Hematopoietic multipotent progenitor cell treated with erythropoietin and hydrocortisone succinate and interleukin-3 and kit ligand, for 6 days (in vitro differentiated cells): ENCODE results near the gene FRMD4B.

Experiments used
- DNase-seq: peaks from one replicate; pipeline ENCODE4 v3.0.0-alpha.2; 2015

The FRMD4B gene

GRCh38 chr3:69197455-69197854 lies 188.4 kb downstream of the FRMD4B start:
- DNase-seq = no peak

- DNase-seq = no peak
These were observed 189.0 kb downstream of the FRMD4B start for GRCh38 chr3:69196876-69197275.

DNA sequence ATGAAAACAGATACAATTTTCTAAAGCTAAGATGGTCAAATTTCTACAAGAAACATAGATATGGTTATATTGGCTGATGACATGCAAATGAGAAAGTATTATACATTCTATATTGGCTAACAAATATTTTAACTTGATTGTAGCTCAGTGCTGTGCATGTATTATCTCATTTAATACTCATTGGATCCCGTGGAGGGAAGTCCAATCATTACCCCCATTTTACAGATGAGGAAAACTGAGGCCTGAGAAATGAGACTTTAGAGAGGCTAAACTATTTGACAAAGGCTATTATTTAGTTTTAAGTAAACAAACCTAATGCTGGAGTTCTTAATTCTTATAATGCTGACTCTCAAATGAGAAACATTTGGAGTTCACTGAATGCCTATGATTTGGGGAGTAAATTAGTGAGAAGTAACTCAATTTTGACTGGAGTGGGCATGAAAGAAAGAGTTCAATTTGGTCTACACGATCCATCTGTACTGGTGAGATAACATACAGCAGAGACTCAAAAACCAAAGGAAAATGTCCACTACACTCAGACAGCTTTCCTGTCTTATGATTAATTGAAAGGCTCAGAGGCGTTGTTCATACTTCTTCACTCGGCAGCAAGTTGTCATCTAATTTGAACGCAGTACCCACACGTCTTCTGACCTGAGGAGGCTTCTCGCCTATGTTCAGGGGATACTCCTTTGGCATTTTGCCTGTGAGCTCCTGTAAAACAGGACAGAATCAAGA lies 191.3 kb downstream of the FRMD4B start:
- DNase-seq = peak; percentile 18

- DNase-seq = no peak
These were observed 192.1 kb downstream of the FRMD4B start for GRCh38 chr3:69193749-69194148.

DNA sequence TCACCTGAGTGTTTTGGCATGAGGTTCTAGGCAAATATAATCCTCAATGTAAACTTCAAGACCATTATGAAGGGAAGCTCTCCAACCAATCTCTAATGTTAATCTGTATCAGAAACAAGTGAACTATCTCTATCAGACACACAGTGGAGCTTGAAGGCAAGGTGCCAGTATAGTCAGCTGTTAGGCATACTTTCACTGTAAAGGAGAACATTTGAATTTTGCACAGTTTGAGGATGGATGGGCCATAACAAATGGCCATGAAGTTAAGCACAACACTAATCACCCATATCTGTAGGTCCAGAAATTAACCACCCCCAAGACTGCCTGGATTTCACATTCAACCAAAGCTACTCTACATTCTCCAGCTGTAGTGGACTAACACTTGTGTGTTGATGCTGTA lies 194.4 kb downstream of the FRMD4B start:
- DNase-seq = peak; percentile 17

- no peak for DNase-seq
These were observed 196.4 kb downstream of the FRMD4B start for GRCh38 chr3:69189487-69189886.

DNA sequence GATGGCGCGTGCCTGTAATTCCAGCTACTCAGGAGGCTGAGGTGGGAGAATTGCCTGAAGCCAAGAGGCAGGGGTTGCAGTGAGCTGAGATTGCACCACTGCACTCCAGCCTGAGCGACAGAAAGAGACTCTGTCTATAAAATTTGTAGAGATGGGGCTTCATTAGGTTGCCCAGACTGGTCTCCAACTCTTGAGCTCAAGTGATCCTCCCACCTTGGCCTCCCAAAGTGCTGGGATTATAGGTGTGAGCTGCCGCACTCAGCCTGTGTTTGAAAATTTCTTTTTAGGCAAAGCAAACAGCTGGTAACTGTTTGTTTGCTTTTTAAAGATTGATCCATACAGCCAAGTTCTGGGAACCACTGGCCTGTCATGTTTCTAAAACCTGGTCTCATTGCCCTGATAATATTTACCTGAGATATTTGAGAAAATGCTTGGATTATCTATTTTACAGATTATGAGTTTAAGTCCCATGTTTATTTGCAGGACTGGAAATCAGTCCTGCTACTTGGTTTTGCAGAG lies 199.3 kb downstream of the FRMD4B start:
- no peak for DNase-seq

DNA sequence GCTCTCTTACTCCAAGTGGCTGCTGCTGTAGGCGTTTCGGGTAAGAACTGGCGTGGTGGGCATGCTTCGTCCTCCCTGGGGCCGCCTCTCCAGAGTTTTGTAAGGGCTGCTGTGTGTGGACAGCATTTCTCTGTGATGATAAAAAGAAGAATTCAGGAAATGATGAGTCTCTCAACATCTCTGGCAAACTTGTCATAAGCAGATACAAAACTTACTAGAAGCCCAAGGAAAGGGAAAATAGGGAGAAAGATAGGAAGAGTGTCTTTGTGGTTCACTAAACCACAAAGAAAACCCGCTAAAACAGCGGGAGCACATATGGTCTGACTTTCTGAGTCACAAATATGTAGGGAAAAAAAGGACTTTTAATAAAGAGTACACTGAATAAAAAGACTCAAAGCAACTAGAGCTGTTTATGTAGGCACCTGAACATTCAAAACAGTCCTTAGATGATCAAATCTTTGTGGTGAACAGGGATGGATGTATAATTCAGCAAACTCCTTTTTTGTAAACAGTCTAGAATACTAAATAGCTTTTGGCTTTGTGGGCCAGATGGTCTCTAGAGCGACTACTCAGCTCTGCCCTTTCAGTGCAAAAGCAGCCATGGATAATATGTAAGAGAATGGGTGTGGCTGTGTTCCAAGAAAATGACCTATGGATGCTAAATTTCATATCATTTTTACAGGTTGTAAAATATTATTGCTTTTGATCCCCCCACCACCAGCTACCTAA lies 203.1 kb downstream of the FRMD4B start:
- no peak for DNase-seq

GRCh38 chr3:69181592-69182211 lies 204.2 kb downstream of the FRMD4B start:
- DNase-seq = no peak

DNA sequence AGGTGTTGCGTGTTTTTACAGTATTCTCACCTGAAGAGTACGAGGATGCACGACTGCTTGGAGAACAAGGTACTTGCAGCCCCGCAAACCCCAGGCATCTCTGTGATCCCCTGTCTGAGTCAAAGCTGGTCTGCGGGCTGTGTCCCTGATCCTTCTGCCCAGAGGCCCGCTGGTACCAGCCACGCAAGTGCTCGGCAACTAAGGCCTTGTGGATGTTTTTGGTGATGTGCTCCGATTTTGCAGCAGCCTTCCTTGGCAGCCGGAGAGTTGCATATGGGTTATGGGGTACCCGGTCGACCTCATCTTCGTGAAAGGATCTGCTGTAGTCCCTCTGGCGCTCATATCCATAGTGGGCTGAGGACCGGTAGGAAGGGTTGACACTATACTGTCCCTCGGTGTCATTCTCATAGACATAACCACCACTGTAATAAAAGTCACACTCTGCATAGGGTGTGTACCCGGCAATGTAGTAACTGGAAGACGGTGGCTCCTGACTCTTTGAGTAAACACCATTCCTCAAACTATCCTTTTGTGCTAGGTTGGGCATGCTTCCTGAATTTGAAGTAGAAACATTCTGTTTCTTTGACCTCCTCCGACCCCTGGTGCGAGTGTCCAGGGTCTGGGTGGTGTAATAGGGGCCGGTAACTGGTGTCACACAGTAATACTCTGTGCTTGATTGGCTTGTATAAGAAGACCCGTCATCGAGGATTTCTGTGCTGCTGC lies 204.9 kb downstream of the FRMD4B start:
- no peak for DNase-seq

DNA sequence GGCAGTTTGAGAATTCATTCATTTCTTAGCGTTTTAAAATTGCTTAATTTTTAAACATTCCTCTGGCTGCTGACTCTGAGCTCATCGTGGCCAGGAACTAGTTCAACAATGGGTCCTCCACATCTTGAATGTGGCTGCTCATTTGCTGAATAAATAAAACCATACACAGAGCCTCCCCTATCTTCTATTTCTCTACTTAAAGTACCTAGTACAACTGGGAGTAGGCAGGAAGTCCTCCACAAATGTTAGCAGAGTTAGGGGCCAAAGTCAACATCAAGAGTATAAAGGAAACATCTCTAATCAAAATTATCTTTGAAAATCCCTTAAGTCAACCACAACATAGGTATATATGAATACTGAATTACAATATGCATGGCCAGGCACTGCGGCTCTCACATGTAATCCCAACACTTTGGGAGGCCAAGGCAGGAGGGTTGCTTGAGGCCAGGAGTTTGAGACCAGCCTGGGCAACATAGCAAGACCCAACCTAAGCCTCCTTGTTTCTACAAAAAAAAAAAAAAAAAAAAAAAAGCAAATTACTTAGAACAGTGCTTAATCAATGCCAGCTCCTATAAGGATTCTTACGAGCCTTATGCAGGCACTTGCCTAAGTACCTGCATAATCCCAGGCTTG lies 206.0 kb downstream of the FRMD4B start:
- no peak for DNase-seq

- DNase-seq = no peak
These were observed 206.8 kb downstream of the FRMD4B start for GRCh38 chr3:69178838-69179739.

GRCh38 chr3:69178082-69178481 lies 207.8 kb downstream of the FRMD4B start:
- DNase-seq = no peak

DNA sequence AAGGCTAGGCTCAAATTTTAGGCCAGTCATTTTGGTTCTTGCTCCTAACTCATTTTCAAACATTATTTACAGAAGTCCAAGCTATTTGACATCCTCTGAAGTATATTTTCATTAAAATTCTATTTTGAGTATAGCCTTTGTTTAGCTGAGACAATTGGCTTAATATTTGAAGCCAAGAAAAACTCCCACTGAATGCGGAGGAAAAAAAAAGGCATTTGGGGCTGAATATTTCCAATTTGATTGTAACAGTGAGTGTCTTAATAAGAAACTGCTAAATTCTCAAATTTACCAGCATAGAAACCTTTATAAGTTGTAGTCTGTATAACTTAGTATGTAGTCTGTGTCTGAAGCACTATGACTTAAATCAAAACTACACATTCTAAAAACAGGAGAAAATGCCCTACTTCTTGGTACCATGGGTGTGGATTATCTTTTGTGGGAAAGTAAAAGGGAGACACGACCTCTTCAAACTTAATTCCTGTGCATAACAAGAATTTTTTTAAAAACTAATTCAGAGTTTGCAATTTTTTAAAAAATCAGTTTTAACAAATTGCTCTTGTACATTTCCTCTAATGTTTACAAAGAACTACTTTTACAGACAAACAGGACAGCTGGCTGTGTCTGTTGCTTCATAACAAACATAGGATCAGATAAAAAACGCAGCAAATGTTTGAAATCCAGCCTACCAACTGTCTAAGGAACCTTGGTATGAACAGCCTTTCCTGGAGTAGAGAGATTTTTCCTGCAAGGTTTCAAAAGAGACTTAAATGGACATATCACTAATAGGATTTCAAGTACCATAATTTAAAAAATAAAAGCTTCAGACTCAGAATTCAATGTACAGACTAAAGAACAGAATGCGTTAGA lies 210.8 kb downstream of the FRMD4B start:
- no peak for DNase-seq

GRCh38 chr3:69174445-69174844 lies 211.4 kb downstream of the FRMD4B start:
- no peak for DNase-seq

GRCh38 chr3:69172058-69172457 lies 213.8 kb downstream of the FRMD4B start:
- no peak for DNase-seq

DNA sequence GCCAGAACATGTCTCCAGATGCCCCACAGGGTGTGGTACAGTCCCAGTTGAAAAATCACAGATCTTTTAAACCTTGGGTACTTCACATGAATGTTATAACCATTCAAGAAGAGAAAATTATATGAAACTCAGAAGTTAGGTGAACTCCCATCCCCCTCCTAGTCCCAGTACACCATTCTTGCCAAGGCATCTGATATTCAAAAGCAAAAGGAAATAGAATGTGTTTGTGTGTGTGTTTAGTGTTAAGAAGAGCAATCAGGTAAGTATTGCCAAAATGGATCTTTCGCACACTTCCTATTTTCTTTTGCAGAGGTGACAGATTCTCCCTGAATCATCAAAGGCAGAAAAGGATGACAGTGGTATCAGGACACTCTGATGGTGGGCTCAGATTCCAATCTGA lies 219.4 kb downstream of the FRMD4B start:
- DNase-seq = no peak

DNA sequence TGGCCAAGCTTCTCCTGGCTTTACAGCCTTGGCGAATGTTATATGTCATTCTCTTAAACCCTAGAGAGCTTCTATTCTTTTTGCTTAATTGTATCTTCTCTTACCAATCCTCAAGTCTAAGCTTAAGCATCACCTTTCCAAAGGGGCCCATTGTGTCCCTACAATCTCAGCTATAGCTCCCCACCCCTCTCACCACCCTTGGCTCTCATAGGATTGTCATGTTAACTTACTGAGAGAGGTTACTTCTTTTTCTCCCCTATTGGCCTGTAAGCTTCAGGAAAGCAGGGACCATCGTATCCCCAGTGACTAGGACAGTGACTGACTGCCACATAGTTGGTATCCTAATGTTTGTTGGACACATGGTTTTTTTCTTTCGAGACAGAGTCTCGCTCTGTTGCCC lies 220.1 kb downstream of the FRMD4B start:
- no peak for DNase-seq

GRCh38 chr3:69164296-69164695 lies 221.6 kb downstream of the FRMD4B start:
- DNase-seq = no peak

- no peak for DNase-seq
These were observed 223.4 kb downstream of the FRMD4B start for GRCh38 chr3:69162308-69162980.
